Dendritic cell treated with granulocyte-macrophage colony-stimulating factor and Interleukin-4, amounts not matched to agents 40 ng/mL and 50 ng/mL, for 4 days (primary cell): ENCODE measurements around the gene MEX3C.

Source experiments
- H3K27ac Mint-ChIP-seq: one replicate; pipeline ENCODE4 v1.8.0; 2022; ENCODE audit warnings: mild to moderate bottlenecking, mixed read lengths
- H3K27me3 Mint-ChIP-seq: one replicate; pipeline ENCODE4 v1.8.0; 2022; ENCODE audit warnings: mild to moderate bottlenecking, mixed read lengths
- H3K36me3 Mint-ChIP-seq: one replicate; pipeline ENCODE4 v1.8.0; 2022; ENCODE audit warnings: low read depth, mixed read lengths
- H3K4me1 Mint-ChIP-seq: one replicate; pipeline ENCODE4 v1.8.0; 2022; ENCODE audit warnings: low read depth, mixed read lengths
- H3K4me3 Mint-ChIP-seq: one replicate; pipeline ENCODE4 v1.8.0; 2022; ENCODE audit warnings: mild to moderate bottlenecking, moderate library complexity, mixed read lengths
- H3K9me3 Mint-ChIP-seq: one replicate; pipeline ENCODE4 v1.8.0; 2022; ENCODE audit warnings: mixed read lengths
- intact Hi-C: fragments of 100-400 bp; cut with micrococcal nuclease; formaldehyde crosslinking; loops from one replicate; pipeline ENCODE4 v1.15.0; 2022

MEX3C gene

DNA sequence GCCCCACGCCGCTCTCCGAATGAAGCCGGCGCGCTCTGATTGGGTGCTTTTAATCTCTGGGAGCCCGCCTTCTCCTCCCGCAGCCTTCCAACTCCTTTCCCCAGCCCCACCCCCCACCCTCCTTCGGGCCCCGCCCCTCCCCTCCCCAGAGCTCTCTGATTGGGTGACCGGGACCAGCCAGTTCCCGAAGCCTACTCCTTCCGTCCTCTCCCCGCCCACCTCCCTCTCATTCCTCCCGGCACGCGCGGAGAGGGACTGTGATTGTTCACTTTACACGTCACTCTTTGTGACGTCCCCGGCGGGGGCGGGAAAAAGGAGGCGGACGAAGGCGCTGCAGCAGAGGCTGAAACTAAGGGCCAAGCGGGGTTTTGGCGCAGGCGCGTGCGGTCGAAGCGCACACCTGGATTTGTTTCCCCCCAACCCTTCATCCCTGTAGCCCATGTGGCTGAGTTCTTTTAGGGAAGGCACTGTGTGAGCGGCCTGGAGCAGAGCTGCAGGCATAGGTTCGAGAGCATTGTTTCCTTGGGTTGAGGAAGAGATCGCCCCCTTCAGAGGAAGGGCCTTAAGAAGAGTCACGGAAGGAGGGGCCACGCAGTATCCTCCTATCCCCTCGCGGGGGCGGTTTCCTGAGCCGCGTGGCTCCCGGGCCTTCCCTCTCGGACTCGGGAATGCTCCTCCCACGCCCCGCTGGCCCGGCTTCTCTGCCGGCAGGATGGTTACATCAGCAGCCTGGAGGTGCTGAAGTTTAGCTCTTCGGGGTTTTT is at the start of gene MEX3C:
Gene MEX3C (minus strand): TSS at position 21 of the 764 bp plus-strand sequence. CDS start 361 bp downstream, outside the sequence.
- intact Hi-C loops, result loop anchor here (10.0 kb wide), 1 partner anchor 93 kb away; no protein-coding TSS in a partner anchor
- Mint-ChIP-seq H3K4me1 (peaks cover 33% of the 10 kb centered on the region), H3K9me3 (peaks cover 9% of the 10 kb centered on the region), H3K27me3 (no peaks in the 10 kb centered on the region), H3K36me3 (peaks cover 24% of the 10 kb centered on the region), H3K27ac (peak within 1 kb of the TSS; percentile 94), H3K4me3 (peak within 1 kb of the TSS; percentile 90)

GRCh38 chr18:51241226-51241625 is 43.7 kb upstream of the MEX3C start:
- Mint-ChIP-seq H3K27ac (no peak overlapping the region), H3K4me3 (no peak overlapping the region)

GRCh38 chr18:51236225-51236624 is 38.7 kb upstream of the MEX3C start:
- H3K4me3 Mint-ChIP-seq, result no peak overlapping the region
- H3K9me3 Mint-ChIP-seq, result no peaks in the 10 kb centered on the region
- H3K27ac Mint-ChIP-seq, result no peak overlapping the region
- intact Hi-C loops, result no loop called here
- no peaks in the 10 kb centered on the region for H3K36me3 Mint-ChIP-seq
- H3K4me1 Mint-ChIP-seq, result peaks cover 18% of the 10 kb centered on the region
- H3K27me3 Mint-ChIP-seq, result no peaks in the 10 kb centered on the region

More at GRCh38 chr18:51241226-51241625, 43.7 kb upstream of the MEX3C start:
- H3K27me3 Mint-ChIP-seq, result no peaks in the 10 kb centered on the region
- no peaks in the 10 kb centered on the region for H3K36me3 Mint-ChIP-seq
- intact Hi-C loops, result no loop called here
- no peaks in the 10 kb centered on the region for H3K9me3 Mint-ChIP-seq
- H3K4me1 Mint-ChIP-seq, result no peaks in the 10 kb centered on the region

DNA sequence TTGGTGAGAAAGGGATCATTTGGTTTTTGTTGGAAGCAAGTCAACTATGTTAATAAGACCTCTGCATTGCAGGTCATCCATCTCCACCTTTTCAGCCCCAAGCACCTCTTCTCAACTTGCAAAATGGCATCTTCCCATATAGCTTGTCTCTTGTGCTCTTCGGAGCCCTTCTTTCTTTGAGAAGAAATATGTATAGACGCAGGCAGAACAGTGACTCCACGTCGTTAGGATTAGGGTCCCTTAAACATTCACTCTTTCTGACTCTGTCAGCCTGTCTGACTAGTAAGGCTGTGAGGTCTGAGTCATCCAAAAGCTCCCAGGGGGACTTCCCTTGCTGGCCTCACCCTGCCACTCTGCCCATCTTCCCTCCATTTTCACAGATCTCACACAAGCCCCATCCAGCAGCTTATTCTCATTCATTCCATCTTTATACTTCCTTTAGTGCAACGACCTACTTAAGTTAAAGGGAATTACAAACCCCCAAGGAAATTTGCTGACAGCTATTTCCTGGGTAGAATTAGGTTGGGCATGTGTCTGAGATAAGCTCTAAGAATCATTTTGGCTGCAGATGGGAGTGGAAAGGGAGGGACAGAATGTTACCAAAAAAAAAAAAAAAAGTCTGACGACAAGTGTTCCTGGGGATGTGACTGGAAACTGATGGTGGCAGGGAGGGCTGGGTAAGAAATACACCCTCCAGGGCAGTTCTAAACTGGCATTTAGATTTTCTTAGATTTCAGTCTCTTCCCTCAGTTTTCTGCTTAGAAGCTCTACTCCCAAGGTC is 37.7 kb upstream of the MEX3C start:
- H3K4me3 Mint-ChIP-seq, result no peak overlapping the region
- H3K9me3 Mint-ChIP-seq, result no peaks in the 10 kb centered on the region
- no peak overlapping the region for H3K27ac Mint-ChIP-seq
- intact Hi-C loops, result no loop called here
- H3K27me3 Mint-ChIP-seq, result no peaks in the 10 kb centered on the region
- H3K36me3 Mint-ChIP-seq, result no peaks in the 10 kb centered on the region
- peaks cover 18% of the 10 kb centered on the region for H3K4me1 Mint-ChIP-seq

DNA sequence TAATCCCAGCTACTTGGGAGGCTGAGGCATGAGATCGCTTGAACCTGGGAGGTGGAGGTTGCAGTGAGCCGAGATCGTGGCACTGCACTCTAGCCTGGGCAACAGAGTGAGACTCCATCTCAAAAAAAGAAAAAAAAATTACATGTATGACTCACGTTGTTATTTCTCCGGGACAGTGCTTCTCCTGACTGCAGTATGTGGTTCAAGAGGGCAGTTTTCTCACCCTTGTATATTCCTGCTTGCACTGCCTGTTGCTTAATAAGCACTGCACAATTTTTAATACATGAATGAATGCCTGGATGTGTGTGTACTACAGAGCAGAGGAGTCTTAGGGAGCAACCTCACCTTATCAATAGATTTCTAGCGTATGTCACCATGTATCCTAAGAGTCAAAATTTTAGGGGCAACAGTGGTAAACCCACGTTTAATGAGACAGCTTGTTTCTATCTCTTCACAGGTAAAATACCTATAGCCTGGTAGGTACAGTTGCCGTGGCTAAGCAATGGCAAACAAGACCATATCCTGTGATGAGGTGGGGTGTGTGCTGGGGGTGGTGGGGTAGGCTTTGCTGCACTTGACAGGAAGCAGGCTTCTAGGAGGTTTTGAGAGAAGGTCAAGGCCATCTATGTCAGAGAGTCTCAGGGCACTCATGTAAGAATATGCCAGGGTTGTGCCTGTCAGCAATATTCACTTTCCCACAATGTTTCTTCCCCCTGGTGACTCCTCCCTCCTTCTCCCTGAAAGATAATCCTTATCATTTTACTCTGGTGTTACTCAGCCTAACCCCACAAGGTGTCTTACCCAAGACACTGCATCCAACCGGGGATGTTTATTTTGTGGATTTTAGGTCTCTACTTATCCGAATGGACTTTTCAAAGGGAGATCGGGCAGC is 36.9 kb upstream of the MEX3C start:
- Mint-ChIP-seq H3K4me1 (peaks cover 18% of the 10 kb centered on the region), H3K27ac (no peak overlapping the region)
- intact Hi-C loops, result no loop called here

GRCh38 chr18:51229328-51229727 is 31.8 kb upstream of the MEX3C start:
- intact Hi-C loops, result no loop called here
- Mint-ChIP-seq H3K4me3 (no peak overlapping the region), H3K36me3 (no peaks in the 10 kb centered on the region), H3K27ac (no peak overlapping the region), H3K4me1 (peaks cover 7% of the 10 kb centered on the region), H3K9me3 (no peaks in the 10 kb centered on the region), H3K27me3 (no peaks in the 10 kb centered on the region)

More for the DNA sequence above, 36.9 kb upstream of the MEX3C start:
- no peak overlapping the region for H3K4me3 Mint-ChIP-seq
- no peaks in the 10 kb centered on the region for H3K36me3 Mint-ChIP-seq
- H3K27me3 Mint-ChIP-seq, result no peaks in the 10 kb centered on the region
- H3K9me3 Mint-ChIP-seq, result no peaks in the 10 kb centered on the region

- Mint-ChIP-seq H3K4me3 (no peak overlapping the region), H3K4me1 (no peaks in the 10 kb centered on the region), H3K9me3 (no peaks in the 10 kb centered on the region), H3K27ac (no peak overlapping the region), H3K36me3 (no peaks in the 10 kb centered on the region), H3K27me3 (no peaks in the 10 kb centered on the region)
- intact Hi-C loops, result no loop called here
Observed at GRCh38 chr18:51227660-51228059, 30.2 kb upstream of the MEX3C start.

- Mint-ChIP-seq H3K27ac (no peak overlapping the region), H3K4me3 (no peak overlapping the region), H3K36me3 (no peaks in the 10 kb centered on the region), H3K9me3 (no peaks in the 10 kb centered on the region), H3K27me3 (peaks cover 3% of the 10 kb centered on the region), H3K4me1 (no peaks in the 10 kb centered on the region)
- intact Hi-C loops, result no loop called here
Observed at GRCh38 chr18:51226587-51227350, 29.3 kb upstream of the MEX3C start.

DNA sequence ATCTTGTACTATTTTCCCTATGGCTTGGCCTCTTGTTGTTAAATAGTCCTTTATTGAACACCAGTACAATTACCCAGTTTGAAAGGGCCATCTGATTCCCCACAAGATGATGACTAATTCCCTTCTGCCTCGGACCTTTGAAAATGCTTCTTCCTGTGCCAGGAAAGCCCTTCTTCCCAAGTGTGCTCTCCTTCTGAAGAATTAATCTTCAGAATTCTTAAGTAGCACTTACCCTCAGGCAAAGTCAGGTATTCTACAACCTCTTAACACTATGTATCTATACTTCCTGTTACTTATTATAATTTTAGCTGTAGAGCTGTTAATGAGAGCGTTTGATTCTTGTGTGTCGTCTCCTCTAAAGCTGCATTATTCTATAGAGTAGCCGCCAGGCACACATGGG is 28.6 kb upstream of the MEX3C start:
- no peaks in the 10 kb centered on the region for H3K9me3 Mint-ChIP-seq
- no peaks in the 10 kb centered on the region for H3K4me1 Mint-ChIP-seq
- H3K36me3 Mint-ChIP-seq, result no peaks in the 10 kb centered on the region
- peaks cover 3% of the 10 kb centered on the region for H3K27me3 Mint-ChIP-seq
- H3K27ac Mint-ChIP-seq, result no peak overlapping the region
- intact Hi-C loops, result no loop called here
- H3K4me3 Mint-ChIP-seq, result no peak overlapping the region

DNA sequence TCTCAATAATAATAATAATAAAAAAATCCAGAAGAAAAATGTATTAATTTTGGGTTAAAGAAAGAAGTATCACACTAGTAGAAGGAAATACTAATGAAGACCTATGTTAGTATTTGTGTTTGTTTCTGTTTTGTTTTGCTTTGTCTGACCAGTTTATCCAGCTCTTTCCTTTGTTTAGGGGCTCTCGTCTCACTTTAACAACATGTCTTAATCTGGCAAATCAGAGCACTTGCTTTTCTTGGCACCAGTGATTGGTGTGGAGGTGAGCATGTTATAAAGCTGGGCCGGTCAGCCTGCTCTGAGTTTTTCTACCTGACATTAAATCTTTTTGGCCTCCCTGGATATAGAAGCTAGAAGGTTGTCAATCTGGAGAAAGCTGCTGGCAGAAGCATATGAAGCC is 15.1 kb upstream of the MEX3C start:
- no peaks in the 10 kb centered on the region for H3K36me3 Mint-ChIP-seq
- H3K4me3 Mint-ChIP-seq, result no peak overlapping the region
- peaks cover 3% of the 10 kb centered on the region for H3K27me3 Mint-ChIP-seq
- no peak overlapping the region for H3K27ac Mint-ChIP-seq
- intact Hi-C loops, result no loop called here
- H3K9me3 Mint-ChIP-seq, result no peaks in the 10 kb centered on the region
- H3K4me1 Mint-ChIP-seq, result peaks cover 30% of the 10 kb centered on the region

DNA sequence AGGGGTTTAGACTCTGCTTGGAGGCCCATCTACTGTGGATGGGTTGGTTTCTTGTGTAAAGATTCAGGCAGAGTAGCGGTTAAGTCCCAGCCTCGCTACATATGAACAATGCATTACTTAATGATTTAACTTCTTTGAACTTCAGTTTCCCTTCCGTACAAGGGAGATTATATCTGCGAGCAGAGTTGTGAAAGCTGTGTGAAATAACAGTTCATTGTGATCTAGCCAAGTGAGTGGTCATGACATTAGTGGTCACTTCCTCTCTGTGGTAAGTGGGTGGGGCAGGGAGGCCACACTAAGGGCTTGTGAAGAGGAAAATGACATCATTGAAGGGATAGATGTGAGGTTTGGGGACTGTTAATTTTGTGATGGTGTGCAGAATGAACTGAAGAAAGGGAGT is 14.1 kb upstream of the MEX3C start:
- Mint-ChIP-seq H3K27ac (peak overlapping the region; percentile 15), H3K27me3 (peaks cover 1% of the 10 kb centered on the region), H3K4me3 (peak overlapping the region; percentile 27), H3K9me3 (no peaks in the 10 kb centered on the region), H3K4me1 (peaks cover 30% of the 10 kb centered on the region), H3K36me3 (no peaks in the 10 kb centered on the region)
- intact Hi-C loops, result no loop called here

- Mint-ChIP-seq H3K27me3 (no peaks in the 10 kb centered on the region), H3K4me3 (peak overlapping the region; percentile 90), H3K36me3 (peaks cover 24% of the 10 kb centered on the region), H3K27ac (peak overlapping the region; percentile 94), H3K9me3 (peaks cover 9% of the 10 kb centered on the region), H3K4me1 (peaks cover 37% of the 10 kb centered on the region)
- intact Hi-C loops, result loop anchor here (10.0 kb wide), 1 partner anchor 92 kb away; no protein-coding TSS in a partner anchor
Observed at GRCh38 chr18:51196811-51197660, 445 bp downstream of the MEX3C start.
